GM06990 (cell line): ENCODE data around the gene HNRNPF.
A peak's percentile ranks its signal among the peaks of the same experiment; 100 is the strongest.

Source experiments
- DNase-seq: peaks from one replicate; pipeline ENCODE4 v3.0.0-alpha.2; 2011; ENCODE audit not compliant: insufficient read length; ENCODE audit errors: extremely low read depth
- H3K27me3 ChIP-seq: replicated peaks from 2 replicates; pipeline ENCODE4 v1.6.0; 2011; ENCODE audit warnings: low read length; ENCODE audit not compliant: control insufficient read depth, insufficient read depth
- H3K36me3 ChIP-seq: 2 replicates; pipeline ENCODE4 v1.5.1; 2011; ENCODE audit warnings: low read length; ENCODE audit not compliant: control insufficient read depth, insufficient read depth
- H3K4me3 ChIP-seq: replicated peaks from 2 replicates; pipeline ENCODE4 v1.5.1; 2011; ENCODE audit warnings: low read depth, mild to moderate bottlenecking, control low read depth, low read length
- CTCF ChIP-seq: IDR thresholded peaks from 2 replicates; pipeline ENCODE4 v1.5.1; 2011; ENCODE audit warnings: low read length, control low read depth, mild to moderate bottlenecking, inconsistent platforms; ENCODE audit not compliant: insufficient read depth, poor library complexity, severe bottlenecking

HNRNPF gene

DNA sequence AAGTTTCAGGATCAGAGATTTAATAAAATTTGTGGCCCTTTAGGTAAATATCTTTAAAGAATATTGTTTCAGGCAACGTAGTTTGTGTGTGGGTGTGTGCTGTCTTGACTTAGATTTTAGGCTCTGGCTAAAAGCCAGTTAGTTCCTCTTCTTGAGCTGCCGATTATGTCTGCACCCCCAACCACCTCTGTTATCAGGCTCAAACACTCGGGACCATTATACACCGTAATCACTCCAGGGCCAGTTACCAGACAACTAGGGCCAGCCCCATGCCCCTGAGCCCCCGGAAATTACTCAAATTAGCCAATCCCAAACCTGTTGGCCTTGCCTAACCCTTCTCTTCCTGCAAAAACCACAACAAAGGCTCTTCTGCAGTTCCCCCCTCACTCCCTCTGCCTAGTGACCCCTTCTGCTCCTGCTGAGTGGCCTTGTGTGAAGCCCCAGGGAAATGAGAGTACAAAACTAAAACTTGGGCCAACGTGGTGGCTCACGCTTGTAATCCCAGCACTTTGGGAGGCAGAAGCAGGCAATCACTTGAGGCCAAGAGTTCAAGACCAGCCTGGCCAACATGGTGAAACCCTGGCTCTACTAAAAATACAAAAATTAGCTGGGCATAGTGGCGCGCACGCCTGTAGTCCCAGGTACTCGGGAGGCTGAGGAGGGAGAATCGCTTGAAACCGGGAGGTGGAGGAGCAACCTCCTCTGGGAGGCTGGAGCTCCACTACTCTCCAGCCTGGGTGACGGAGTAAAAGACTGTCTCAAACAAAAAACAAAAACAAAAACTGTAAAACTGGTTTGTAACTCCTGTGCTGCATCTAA lies 9.2 kb upstream of the HNRNPF start:
- DNase-seq = peak; percentile 72
- Histone ChIP-seq H3K27me3 (no peaks in the 10 kb centered on the region), H3K36me3 (no peaks in the 10 kb centered on the region), H3K4me3 (no peak overlapping the region)
- TF ChIP-seq CTCF = no peak

DNA sequence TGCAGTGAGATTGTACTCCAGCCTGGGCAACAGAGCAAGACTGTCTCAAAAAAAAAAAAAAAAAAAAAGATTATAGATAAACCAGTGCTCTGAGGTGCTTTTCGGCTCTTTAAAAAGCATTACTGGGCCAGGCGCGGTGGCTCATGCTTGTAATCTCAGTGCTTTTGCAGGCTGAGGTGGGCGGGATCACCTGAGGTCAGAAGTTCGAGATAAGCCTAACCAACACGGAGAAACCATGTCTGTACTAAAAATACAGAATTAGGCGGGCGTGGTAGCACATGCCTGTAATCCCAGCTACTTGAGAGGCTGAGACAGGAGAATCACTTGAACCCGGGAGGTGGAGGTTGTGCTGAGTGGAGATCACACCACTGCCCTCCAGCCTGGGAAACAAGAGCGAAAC lies 6.6 kb upstream of the HNRNPF start:
- TF ChIP-seq CTCF = no peak
- H3K27me3 ChIP-seq = no peaks in the 10 kb centered on the region
- no peak overlapping the region for H3K4me3 ChIP-seq
- no peak for DNase-seq
- no peaks in the 10 kb centered on the region for H3K36me3 ChIP-seq

- no peak for TF ChIP-seq CTCF
- no peak for DNase-seq
- no peaks in the 10 kb centered on the region for H3K36me3 ChIP-seq
- H3K27me3 ChIP-seq = no peaks in the 10 kb centered on the region
- H3K4me3 ChIP-seq = no peak overlapping the region
Measured at GRCh38 chr10:43411536-43411935, 2.5 kb upstream of the HNRNPF start.

DNA sequence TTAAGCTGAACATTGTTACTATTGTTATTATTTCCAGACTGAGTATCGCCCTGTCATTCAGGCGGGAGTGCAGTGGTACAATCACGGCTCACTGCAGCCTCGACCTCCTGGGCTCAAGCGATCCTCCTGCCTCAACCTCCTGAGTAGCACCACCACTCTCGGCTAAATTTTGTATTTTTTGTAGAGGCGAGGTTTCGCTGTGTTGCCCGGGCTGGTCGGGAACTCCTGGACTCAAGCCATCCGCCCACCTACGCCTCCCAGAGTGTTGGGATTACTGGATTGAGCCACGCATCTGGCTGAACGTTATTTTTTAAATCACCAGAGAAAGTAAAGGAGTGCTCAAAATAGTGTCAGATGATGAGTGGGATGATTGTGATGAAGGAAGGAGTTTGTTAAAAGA lies 1.4 kb upstream of the HNRNPF start:
- no peaks in the 10 kb centered on the region; the same call in 1 of the 2 replicates for H3K36me3 ChIP-seq
- H3K4me3 ChIP-seq = peak overlapping the region; percentile 92
- H3K27me3 ChIP-seq = no peaks in the 10 kb centered on the region
- TF ChIP-seq CTCF = no peak
- no peak for DNase-seq

DNA sequence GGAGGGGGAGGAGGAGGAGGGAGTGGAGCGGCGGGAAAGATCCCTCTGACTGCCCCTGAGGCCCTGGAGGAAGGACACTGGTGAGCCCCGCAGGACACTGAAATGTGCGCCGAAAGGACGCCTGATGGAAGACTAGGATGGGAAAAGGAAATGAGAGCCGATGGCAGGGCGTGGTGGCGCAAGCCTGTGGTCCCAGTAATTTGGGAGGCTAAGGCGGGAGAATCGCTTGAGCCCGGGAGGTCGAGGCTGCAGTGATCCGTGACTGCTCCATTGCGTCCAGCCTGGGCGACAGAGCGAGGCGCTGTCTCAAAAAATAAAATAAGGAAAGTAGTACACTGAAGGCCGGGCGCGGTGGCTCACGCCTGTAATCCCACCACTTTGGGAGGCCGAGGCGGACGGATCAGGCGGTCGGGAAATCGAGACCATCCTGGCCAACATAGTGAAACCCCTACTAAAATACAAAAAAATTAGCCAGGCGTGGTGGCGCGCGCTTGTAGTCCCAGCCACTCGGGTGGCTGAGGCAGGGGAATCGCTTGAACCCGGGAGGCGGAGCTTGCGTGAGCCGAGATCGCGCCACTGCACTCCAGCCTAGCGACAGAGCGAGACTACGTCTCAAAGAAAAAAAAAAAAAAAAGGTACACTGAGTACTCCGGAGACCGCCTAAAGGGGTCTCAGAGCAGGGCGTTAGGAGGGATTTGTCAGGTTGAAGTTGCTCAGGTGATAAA lies 561 bp upstream of the HNRNPF start:
- DNase-seq = peak; percentile 53
- H3K4me3 ChIP-seq = peak overlapping the region; percentile 92
- no peaks in the 10 kb centered on the region for H3K27me3 ChIP-seq
- TF ChIP-seq CTCF = no peak
- H3K36me3 ChIP-seq = no peaks in the 10 kb centered on the region; the same call in 1 of the 2 replicates
